ENCODE measurements around the gene DUOX1. TPM values are rescaled to one million over a fixed set of nuclear protein-coding genes. Genes with fewer than 3 reads are reported as not detected.

The DUOX1 gene
- total RNA-seq, 1 experiment from 2014 or later: 1.2 TPM

DNA sequence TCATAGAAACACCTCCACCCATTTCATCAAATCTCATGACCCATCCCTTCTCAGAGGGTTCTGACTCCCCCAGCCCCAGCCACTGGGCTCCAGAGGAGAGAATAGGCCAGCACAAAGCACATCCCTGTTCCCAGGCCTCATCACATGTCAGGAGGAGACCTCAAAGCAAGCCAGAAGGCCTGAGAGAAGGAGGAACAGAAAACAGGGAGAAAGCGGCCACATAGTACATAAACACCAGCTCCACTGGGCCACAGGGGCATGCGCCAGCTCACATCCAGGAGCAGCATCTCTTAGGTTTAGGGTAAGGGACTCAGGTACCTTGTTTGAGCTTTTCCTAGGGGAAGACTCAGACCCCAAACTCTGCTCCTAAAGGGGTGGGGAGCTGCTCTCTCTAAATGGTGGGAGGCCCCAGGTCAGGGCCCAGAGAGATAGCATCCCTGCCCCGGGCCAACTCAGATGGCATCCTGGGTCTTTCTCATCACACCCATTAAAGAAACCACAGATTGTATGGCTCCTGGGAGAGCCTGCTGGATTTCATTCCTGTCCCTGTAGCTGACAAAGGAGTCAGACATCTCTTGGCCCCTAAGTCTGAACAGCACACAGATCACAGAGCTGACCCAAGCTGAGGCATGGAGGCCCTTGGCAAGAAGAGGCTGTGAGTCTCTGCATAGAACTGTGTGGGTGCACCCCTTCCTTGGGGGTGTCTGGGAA, 55.4 kb downstream of the DUOX1 start:
- Mint-ChIP-seq H3K4me3 (ENCODE audit: low read depth, unreplicated experiment) (no peak overlapping the region), H3K4me1 (ENCODE audit: low read depth, unreplicated experiment) (peaks cover 40% of the 10 kb centered on the region), H3K36me3 (ENCODE audit: insufficient read depth, unreplicated experiment) (peaks cover 17% of the 10 kb centered on the region), H3K27me3 (ENCODE audit: unreplicated experiment) (no peaks in the 10 kb centered on the region), H3K9me3 (ENCODE audit: low read depth, unreplicated experiment) (no peaks in the 10 kb centered on the region), H3K27ac (ENCODE audit: unreplicated experiment) (no peak overlapping the region)
- CTCF ChIA-PET: interaction anchor here (0.9 to 1.2 kb wide), 2 partner anchors 13 to 17 kb away, joined by 4 to 5 read pairs; no protein-coding TSS in a partner anchor
- intact Hi-C loops (cut with micrococcal nuclease; ENCODE audit: unreplicated experiment): no loop called here
- DNase-seq: no peak
- TF ChIP-seq, protein P1, sequence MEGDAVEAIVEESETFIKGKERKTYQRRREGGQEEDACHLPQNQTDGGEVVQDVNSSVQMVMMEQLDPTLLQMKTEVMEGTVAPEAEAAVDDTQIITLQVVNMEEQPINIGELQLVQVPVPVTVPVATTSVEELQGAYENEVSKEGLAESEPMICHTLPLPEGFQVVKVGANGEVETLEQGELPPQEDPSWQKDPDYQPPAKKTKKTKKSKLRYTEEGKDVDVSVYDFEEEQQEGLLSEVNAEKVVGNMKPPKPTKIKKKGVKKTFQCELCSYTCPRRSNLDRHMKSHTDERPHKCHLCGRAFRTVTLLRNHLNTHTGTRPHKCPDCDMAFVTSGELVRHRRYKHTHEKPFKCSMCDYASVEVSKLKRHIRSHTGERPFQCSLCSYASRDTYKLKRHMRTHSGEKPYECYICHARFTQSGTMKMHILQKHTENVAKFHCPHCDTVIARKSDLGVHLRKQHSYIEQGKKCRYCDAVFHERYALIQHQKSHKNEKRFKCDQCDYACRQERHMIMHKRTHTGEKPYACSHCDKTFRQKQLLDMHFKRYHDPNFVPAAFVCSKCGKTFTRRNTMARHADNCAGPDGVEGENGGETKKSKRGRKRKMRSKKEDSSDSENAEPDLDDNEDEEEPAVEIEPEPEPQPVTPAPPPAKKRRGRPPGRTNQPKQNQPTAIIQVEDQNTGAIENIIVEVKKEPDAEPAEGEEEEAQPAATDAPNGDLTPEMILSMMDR (IDR thresholded peaks at IDR 0.05; ENCODE audit: unreplicated experiment): no peak
- TSS peak; percentile 18 for BruUV-seq (replicated peaks)

- Mint-ChIP-seq H3K27ac (ENCODE audit: unreplicated experiment) (no peak overlapping the region), H3K4me3 (ENCODE audit: low read depth, unreplicated experiment) (peak overlapping the region; percentile 71)
- CTCF ChIA-PET: interaction anchor here (1.2 kb wide), 1 partner anchor 12 kb away, joined by 5 read pairs; no protein-coding TSS in a partner anchor
These were observed 56.3 kb downstream of the DUOX1 start for GRCh38 chr15:45185903-45186770.

GRCh38 chr15:45186771-45187577, 57.2 kb downstream of the DUOX1 start:
- TF ChIP-seq, protein P1 (IDR thresholded peaks at IDR 0.05; ENCODE audit: unreplicated experiment): no peak
- no TSS peak for BruUV-seq (replicated peaks)
- DNase-seq: no peak
- peaks cover 17% of the 10 kb centered on the region for H3K36me3 Mint-ChIP-seq (ENCODE audit: insufficient read depth, unreplicated experiment)
- H3K4me1 Mint-ChIP-seq (ENCODE audit: low read depth, unreplicated experiment): peaks cover 30% of the 10 kb centered on the region
- H3K27me3 Mint-ChIP-seq (ENCODE audit: unreplicated experiment): no peaks in the 10 kb centered on the region
- CTCF ChIA-PET: interaction anchor here (1.2 kb wide), 1 partner anchor 11 kb away, joined by 5 read pairs; no protein-coding TSS in a partner anchor
- no peak overlapping the region for H3K27ac Mint-ChIP-seq (ENCODE audit: unreplicated experiment)
- H3K4me3 Mint-ChIP-seq (ENCODE audit: low read depth, unreplicated experiment): peak overlapping the region; percentile 71
- intact Hi-C loops (cut with micrococcal nuclease; ENCODE audit: unreplicated experiment): no loop called here
- H3K9me3 Mint-ChIP-seq (ENCODE audit: low read depth, unreplicated experiment): no peaks in the 10 kb centered on the region

More at GRCh38 chr15:45185903-45186770, 56.3 kb downstream of the DUOX1 start:
- Mint-ChIP-seq H3K36me3 (ENCODE audit: insufficient read depth, unreplicated experiment) (peaks cover 17% of the 10 kb centered on the region), H3K27me3 (ENCODE audit: unreplicated experiment) (no peaks in the 10 kb centered on the region), H3K4me1 (ENCODE audit: low read depth, unreplicated experiment) (peaks cover 33% of the 10 kb centered on the region), H3K9me3 (ENCODE audit: low read depth, unreplicated experiment) (no peaks in the 10 kb centered on the region)
- TF ChIP-seq, protein P1 (IDR thresholded peaks at IDR 0.05; ENCODE audit: unreplicated experiment): no peak
- DNase-seq: no peak
- intact Hi-C loops (cut with micrococcal nuclease; ENCODE audit: unreplicated experiment): no loop called here
- no TSS peak for BruUV-seq (replicated peaks)

DNA sequence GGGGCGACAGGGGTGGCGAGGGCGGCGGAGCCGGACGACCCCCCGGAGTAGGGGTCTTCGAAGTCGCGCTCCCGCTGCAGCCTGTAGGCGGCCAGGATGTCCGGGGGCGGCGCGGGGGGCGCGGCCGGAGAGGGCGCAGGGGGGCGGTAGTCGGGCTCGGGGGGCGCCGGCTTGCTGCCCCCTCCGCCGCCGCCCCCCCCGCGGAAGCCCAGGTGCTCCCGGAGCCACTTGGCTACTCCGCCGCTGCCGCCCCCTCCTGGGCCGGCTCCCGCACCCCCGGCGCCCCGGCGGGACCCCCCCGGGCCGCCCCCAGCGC, 57.7 kb downstream of the DUOX1 start:
- CTCF ChIA-PET: no interaction called here
- Mint-ChIP-seq H3K27me3 (ENCODE audit: unreplicated experiment) (no peaks in the 10 kb centered on the region), H3K36me3 (ENCODE audit: insufficient read depth, unreplicated experiment) (peaks cover 17% of the 10 kb centered on the region), H3K9me3 (ENCODE audit: low read depth, unreplicated experiment) (no peaks in the 10 kb centered on the region), H3K4me3 (ENCODE audit: low read depth, unreplicated experiment) (peak overlapping the region; percentile 73), H3K4me1 (ENCODE audit: low read depth, unreplicated experiment) (peaks cover 27% of the 10 kb centered on the region), H3K27ac (ENCODE audit: unreplicated experiment) (no peak overlapping the region)
- BruUV-seq (replicated peaks): no TSS peak
- TF ChIP-seq, protein P1 (IDR thresholded peaks at IDR 0.05; ENCODE audit: unreplicated experiment): no peak
- intact Hi-C loops (cut with micrococcal nuclease; ENCODE audit: unreplicated experiment): no loop called here
- DNase-seq: no peak

Data from Calu3 (cell line).